NCI-H526 (cell line): Measurements from ENCODE around the gene R3HDM4.
"Not testable (repeated sequence)": the region's sequence is repeated elsewhere in the genome, so short reads cannot be mapped to it uniquely, and the experiment has no call there.

Source experiments
- DNase-seq, 2 experiments: peaks; one replicate each; lab custom pipeline; 2025; lab: John Stamatoyannopoulos, UW

Gene R3HDM4

DNA sequence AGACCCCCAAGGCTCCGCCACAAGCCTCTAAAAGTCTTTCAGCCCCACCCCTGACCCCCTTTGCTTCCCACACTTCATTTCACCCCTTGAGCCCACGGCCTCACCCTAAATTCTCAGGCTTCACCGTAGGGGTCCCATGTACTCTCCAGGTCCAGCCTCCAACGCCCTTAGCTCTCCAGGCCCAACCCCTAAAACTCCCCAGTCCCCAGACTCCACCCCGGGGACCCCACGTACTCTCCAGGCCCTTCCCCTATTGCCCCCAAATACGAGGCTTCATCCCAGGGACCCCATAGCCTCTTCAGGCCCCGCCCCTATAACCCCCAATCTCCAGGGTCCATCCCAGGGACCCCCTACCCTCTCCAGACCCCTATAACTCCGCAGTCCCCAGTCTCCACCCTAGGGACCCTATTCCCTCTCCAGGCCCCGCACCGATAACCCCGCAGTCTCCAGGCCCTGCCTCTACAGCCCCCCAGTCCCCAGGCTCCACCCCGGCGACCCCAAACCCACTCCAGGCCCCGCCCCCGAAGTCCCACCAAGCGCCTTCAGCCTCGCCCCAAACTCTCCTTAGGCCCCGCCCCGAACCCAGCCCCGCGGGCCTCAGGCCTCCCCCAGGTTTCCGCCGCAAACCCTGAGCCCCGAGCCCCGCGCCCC lies 20.7 kb downstream of the R3HDM4 start:
- DNase-seq = no peak

DNA sequence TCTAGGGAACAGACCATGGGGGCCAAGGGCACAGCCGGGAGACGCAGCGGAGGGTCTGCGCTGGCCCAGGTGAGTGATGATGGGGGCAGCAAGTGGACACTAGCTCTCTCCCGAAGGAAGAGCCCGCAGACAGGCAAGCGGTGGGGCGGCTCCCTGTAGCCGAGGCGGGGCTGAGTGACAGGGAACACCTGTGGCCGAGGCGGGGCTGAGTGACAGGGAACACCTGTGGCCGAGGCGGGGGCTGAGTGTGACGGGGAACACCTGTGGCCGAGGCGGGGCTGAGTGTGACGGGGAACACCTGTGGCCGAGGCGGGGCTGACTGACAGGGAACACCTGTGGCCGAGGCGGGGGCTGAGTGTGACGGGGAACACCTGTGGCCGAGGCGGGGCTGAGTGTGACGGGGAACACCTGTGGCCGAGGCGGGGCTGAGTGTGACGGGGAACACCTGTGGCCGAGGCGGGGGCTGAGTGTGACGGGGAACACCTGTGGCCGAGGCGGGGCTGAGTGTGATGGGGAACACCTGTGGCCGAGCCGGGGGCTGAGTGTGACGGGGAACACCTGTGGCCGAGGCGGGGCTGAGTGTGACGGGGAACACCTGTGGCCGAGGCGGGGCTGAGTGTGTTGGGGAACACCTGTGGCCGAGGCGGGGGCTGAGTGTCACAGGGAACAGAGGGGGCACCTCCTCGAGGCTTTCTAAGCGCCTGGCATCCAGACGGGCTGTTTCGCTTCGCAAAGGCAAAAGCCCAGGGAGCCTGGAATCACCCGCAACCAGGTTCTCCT lies 21.4 kb downstream of the R3HDM4 start:
- DNase-seq = peak in 1 of 2 experiments; percentile 19

DNA sequence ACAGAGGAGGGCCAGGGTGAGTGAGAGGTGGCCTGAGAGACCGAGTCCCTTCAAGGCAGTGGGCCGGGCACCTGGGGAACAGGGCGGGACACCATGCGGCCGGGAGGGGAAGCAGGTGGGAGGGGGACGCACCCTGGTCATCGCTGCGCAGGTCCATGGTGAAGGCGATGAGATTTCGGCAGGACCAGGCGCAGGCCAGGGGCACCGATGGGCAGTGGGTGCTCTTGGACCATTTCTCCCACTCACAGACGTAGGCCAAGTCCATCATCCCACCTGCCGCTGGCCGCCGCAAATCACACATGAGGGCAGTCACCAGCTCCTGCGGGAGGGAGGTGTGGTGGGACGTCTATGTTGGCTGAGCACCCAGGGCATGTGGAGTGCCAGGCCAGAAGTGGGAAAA lies 22.2 kb downstream of the R3HDM4 start:
- no peak for DNase-seq

DNA sequence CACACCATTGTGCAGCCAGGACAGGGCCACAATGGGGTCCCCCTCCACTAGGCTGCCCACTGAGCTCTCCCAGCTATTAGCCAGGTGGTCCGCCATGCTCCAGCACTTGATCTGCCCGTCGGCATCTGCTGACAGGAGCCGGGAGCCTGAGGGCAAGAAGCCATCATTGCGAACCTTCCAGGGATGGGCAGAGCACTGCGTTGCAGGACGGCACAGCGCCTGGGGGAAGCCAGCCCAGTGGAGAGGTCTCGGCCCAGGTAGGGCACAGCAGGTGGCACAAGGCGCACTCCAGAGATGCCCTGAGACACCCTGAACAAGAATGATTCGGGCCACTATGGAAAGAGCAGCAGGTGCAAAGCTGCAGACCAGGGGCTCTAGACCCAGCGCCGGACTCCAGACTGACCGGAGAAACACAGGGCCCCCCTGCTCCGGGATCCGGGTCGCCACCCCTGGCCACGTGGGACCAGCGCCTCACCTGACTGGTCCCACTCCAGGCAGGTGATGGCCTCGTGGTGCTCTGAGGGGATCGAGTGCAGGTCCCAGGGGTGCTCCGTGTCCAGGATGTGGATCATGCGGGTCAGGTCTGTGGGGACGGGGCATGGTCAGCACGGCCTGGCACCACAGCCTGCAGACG lies 23.2 kb downstream of the R3HDM4 start:
- no peak for DNase-seq

DNA sequence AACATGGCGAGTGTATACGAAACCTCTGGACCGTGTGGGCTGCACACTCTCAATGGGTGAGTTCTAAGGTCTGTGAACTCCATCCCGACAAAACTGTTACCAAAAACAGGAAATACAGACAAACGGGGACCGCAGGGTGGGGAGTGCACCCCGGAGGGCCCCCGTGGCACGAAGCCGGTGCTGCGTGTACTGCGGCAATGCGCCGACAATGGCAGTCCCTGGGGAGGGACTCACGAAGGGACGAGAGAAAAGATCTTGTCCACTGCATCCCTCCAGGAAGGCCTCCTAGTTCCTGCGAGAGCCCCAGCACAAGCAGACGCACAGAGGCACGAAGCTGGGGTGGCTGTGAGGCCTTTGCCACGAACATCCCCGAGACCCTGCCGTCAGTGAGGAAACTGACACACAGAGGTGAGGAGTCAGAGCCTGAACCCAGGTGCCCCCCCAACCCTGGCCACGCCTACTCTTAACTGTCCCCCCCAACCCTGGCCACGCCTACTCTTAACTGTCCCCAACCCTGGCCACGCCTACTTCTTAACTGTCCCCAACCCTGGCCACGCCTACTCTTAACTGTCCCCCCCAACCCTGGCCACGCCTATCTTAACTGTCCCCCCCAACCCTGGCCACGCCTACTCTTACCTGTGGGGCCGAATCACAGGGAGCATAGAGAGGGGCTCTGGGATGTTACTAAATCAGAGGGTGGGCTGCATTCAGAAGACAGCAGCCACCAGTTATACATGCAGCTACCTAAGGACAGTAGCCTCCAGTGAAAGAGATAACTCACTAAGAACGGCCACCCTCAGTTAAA lies 24.2 kb downstream of the R3HDM4 start:
- DNase-seq = no peak

DNA sequence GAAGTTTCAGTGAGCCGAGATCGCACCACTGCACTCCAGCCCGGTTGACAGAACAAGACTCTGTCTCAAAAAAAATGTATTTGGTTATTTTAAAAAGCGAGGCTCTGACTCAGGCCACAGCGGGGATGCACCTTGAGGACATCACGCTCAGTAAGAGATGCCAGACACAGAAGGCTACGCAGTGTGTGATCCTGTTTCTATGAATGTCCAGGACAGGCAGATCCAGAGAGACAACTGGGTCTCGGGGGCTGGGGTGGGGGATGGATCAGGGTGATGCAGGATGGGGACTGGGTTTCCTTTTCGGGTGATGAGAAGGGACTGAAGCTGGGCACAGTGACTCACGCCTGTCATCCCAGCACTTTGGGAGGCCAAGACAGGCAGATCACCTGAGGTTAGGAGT lies 25.4 kb downstream of the R3HDM4 start:
- no peak for DNase-seq

DNA sequence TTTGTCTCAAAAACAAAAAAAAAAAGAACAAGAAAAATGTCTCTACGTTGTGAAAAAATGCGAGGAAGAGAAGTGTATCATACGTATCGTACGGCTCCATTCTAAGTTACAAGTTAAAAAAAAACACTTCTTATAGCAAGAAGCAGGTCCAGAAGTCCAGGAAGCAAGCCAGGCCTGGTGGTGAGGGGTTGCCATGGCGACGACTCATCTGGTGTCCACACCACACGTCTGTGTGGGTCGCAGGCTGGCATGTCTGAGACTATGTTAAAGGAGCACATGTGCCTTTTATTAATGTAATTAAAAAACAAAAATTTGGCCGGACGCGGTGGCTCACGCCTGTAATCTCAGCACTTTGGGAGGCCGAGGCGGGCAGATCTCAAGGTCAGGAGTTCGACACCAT lies 25.9 kb downstream of the R3HDM4 start:
- no peak for DNase-seq

DNA sequence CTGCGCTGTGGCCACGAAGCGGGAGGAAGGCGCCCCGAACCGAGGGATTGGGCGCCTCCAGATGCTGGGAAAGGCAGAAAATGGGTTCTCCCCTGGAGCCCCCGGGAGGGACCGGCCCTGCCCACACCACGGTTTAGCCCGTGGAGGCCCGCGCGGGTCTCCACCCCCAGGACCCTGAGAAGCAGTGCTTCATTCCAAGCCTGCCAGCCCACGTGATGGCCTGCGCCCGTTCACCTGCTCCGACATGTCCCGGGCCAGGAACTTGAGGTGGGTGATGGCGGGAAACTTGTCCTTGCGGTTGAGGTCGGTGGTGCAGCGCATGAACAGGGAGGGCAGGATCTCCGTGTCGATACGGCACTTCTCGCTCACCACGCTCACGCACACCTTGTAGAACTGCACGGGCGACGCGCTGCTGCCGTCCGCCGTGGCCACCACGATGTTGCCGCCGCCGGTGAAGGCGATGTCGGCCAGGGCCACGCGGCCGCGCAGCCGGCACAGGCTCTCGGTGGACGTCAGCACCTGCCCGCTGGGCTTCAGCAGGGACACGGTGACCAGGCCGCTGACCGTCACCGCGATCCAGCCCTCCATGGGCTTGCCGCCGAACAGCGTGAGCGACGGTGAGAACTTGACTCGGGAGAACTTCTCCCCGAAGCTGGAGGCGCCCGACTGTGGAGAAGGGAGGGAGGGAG lies 27.3 kb downstream of the R3HDM4 start:
- DNase-seq = no peak

DNA sequence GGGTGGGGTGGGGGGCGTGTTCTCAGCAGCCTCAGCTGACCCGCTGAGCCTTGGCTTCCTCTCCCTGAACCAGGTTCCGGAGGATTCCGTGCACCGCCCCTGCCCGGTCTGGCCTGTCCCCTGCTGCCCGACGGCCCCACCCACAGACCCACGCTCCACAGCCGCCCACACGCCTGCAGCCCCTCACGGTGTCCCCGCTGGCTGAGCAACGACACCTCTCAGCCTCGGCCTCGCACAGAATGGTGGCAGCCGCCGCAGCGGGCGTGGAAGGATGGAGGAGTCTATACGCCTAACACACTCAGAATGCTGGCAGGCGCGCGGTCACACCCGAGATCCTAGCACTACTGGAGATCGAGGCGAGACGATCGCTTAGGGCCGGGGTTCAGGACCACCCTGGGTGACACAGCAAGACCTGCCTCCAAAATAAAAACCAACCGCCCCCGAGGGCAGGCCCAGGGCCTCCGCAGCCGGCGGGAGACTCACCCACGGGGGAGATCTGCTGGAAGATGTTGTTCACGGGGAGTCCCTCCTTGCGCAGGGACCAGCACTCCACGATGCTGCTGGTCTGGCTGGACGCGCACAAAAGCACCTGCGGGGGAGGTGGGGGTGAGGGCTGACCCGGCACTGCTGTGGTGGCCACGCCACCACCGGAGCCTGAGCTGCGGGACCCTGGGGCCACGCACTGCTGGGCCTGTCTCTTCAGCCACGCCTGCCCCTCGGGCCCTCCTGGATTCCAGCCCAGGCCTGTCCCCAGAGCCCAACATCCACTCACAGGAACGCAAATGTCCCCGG lies 28.4 kb downstream of the R3HDM4 start:
- DNase-seq = no peak

DNA sequence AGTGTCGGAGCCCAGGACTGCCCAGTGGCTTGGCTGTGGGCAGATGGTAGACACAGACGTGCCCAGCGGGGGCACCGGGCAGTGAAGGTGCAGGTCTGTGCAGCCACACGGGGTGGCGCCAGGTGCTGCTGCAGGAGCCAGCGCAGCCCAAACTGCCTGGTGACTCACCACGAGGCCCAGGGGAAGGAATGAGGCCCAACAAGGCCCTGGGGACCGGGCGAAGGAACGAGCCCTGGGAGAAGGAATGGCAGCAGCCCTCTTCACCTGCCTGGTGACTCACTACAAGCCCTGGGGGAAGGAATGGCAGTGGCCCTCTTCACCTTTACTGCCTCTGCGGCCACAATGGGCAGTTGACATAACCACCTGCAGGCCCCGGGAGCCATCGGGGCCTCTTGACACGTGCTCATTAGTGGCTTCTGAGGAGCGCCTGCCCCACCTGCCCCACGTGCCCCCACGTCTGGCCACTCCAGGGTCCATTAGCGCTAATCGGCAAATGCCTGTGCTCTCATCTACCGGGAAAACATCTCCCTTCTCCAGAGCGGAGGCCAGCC lies 29.3 kb downstream of the R3HDM4 start:
- no peak for DNase-seq

DNA sequence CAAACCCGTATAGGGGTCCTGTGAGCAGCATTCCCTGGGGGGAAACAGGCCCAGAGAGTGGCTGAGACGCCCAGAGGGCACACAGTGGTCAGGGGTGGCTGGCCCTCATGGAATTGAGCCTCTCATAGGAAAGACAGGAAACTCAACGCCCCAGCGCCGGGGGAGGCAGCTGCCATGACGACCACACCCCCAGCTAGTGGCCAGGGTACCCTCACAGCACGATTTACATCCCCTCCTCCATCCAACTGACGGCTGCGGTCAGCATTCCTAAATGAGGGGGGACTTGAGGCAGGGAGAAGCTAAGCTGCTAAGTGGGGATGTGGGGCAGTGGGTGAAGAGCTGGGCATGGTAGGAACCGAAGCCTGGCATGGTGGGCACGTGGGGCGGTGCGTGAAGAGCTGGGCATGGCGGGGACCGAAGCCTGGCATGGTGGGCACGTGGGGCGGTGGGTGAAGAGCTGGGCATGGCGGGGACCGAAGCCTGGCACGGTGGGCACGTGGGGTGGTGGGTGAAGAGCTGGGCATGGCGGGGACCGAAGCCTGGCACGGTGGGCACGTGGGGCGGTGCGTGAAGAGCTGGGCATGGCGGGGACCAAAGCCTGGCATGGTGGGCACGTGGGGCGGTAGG lies 30.0 kb downstream of the R3HDM4 start:
- no peak for DNase-seq

DNA sequence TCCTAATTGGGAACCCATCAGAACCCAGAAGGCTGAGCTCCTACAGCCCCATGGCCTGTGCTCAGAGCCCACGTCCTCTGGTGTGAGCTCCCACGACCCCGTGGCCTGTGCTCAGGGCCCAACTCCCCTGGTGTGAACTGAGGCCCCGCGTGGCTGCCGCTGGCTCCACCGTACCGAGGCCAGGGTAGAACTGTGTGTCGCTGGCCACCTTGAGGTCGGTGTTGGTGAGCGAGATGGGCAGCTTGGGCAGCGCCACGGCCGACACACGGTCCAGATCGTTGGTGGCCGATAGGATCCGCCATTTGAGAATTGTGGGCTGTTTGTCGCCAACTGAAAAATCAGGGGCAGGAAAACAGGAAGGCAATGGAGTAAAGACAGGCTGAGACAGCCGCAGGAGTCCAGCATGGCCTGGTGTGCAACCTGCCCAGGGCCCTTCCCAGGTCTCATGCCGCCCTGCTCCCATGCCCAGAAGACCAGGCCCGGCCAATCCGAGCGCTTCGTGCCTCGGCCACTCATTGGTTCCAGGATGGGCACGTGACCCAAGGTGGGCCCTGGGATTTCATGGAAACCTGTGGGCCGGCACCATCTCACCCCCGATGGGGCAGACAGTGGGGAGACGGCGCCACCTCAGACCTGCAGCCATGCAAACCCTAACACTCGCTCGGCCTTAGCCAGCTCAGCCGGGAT lies 31.5 kb downstream of the R3HDM4 start:
- no peak for DNase-seq

DNA sequence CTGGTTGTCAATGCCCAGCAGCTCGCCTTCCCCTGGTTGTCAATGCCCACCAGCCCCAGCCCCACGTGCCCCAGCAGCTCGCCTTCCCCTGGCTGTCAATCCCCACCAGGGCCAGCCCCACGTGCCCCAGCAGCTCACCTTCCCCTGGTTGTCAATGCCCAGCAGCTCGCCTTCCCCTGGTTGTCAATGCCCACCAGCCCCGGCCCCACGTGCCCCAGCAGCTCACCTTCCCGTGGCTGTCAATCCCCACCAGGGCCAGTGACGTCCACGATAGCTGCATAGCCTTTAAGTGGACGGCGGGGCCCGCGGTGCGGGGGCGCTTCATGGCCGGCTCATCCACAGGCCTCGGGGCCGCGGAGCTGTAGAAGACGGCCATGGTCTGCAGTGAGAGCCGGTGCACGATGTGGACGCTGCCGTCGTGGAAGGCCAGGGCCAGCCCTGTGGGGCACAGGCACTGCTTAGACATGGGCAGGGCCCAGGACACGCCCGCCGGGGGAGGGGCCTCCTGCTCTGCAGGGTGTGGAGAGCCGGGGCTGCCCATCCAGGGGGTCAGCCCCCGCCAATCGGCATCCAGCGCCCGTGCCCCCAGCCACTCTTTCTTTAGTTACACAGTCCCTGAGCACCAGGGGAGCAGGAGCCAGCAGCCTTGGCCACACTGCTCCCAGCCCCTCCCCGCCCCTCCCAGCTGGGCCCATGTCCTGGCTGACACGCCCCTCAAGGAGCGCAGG lies 33.1 kb downstream of the R3HDM4 start:
- DNase-seq = no peak

DNA sequence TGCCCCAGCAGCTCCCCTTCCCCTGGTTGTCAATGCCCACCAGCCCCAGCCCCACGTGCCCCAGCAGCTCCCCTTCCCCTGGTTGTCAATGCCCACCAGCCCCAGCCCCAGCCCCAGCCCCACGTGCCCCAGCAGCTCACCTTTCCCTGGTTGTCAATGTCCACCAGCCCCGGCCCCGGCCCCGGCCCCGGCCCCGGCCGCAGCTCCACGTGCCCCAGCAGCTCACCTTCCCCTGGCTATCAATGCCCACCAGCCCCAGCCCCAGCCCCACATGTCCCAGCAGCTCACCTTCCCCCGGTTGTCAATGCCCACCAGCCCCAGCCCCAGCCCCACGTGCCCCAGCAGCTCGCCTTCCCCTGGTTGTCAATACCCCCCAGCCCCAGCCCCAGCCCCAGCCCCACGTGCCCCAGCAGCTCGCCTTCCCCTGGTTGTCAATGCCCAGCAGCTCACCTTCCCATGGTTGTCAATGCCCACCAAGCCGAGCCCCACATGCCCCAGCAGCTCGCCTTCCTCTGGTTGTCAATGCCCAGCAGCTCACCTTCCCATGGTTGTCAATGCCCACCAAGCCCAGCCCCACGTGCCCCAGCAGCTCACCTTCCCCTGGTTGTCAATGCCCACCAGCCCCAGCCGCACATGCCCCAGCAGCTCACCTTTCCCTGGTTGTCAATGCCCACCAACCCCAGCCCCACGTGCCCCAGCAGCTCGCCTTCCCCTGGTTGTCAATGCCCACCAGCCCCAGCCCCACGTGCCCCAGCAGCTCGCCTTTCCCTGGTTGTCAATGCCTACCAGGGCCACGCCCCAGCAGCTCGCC lies 34.1 kb downstream of the R3HDM4 start:
- not testable (repeated sequence) for DNase-seq

DNA sequence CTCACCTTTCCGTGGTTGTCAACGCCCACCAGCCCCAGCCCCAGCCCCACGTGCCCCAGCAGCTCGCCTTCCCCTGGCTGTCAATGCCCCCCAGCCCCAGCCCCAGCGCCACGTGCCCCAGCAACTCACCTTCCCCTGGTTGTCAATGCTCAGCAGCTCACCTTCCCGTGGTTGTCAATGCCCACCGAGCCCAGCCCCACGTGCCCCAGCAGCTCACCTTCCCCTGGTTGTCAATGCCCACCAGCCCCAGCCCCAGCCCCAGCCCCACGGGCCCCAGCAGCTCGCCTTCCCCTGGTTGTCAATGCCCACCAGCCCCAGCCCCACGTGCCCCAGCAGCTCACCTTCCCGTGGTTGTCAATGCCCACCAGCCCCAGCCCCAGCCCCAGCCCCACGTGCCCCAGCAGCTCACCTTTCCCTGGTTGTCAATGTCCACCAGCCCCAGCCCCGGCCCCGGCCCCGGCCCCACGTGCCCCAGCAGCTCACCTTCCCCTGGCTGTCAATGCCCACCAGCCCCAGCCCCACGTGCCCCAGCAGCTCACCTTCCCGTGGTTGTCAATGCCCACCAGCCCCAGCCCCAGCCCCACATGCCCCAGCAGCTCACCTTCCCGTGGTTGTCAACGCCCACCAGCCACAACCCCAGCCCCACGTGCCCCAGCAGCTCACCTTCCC lies 34.9 kb downstream of the R3HDM4 start:
- not testable (repeated sequence) for DNase-seq

DNA sequence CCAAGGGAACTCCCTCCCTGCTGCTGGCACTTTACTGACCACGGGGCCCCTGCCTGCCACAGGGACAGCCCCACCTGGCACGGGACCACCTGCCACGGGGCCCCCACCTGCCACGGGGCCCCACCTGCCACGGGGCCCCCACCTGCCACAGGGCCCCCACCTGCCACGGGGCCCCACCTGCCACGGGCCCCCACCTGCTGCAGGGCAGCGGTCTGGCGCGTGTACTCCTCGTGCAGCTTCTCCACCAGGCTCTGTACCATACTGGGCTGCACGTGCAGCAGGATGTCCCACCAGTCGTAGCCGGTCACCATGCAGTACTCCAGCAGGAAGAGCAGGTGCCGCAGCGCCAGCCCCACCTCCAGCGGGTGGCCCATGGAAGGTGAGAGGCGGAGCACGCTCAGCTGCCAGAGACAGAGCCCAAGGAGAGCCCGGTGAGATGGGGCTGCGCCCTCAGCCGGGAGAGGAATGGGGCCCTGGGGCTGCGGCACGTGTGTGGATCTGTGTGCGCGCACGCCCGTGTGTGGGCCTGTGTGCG lies 36.2 kb downstream of the R3HDM4 start:
- no peak for DNase-seq

DNA sequence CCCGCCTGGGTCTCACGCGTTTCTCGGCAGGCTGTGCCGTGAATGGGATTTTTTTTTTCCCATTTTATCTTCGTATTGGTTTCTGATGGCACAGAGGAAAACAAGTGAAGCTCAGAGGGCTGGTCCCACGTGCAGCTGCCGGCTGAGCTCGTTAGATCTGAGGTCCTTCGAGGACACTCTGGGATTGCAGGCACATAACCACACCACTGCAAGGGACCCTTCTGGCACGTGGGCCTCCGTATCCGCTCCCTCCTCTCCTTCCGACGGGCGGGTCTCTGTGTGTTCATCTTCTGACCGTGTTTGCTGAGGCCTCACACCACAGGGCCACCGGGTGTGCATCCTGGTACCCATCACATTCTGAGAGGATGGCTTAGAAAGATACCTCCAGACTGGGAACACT lies 36.9 kb downstream of the R3HDM4 start:
- no peak for DNase-seq
